LNCAP (cell line): ENCODE results near the gene YY1.

Experiments used
- TF ChIP-seq, protein P1 (sequence below): fragments of 450-650 bp; IDR thresholded peaks from 2 replicates; pipeline ENCODE4 v1.5.1; 2017; ENCODE audit warnings: mild to moderate bottlenecking

The YY1 gene

GRCh38 chr14:100329233-100330006 lies 90.5 kb downstream of the YY1 start:
- TF ChIP-seq, protein P1, sequence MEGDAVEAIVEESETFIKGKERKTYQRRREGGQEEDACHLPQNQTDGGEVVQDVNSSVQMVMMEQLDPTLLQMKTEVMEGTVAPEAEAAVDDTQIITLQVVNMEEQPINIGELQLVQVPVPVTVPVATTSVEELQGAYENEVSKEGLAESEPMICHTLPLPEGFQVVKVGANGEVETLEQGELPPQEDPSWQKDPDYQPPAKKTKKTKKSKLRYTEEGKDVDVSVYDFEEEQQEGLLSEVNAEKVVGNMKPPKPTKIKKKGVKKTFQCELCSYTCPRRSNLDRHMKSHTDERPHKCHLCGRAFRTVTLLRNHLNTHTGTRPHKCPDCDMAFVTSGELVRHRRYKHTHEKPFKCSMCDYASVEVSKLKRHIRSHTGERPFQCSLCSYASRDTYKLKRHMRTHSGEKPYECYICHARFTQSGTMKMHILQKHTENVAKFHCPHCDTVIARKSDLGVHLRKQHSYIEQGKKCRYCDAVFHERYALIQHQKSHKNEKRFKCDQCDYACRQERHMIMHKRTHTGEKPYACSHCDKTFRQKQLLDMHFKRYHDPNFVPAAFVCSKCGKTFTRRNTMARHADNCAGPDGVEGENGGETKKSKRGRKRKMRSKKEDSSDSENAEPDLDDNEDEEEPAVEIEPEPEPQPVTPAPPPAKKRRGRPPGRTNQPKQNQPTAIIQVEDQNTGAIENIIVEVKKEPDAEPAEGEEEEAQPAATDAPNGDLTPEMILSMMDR, result no peak

- TF ChIP-seq, protein P1, result no peak
These were observed 91.0 kb downstream of the YY1 start for GRCh38 chr14:100330007-100330344.

- TF ChIP-seq, protein P1, result no peak
These were observed 91.5 kb downstream of the YY1 start for GRCh38 chr14:100330388-100330931.

- TF ChIP-seq, protein P1, result no peak
These were observed 93.2 kb downstream of the YY1 start for GRCh38 chr14:100332071-100332639.
